Upper lobe of left lung (tissue), 6 donors: ENCODE data around the gene GRAMD4. TPM values are rescaled to one million over a fixed set of nuclear protein-coding genes. Genes with fewer than 3 reads are reported as not detected.
A peak's percentile ranks its signal among the peaks of the same experiment; 100 is the strongest.

Experiments used
- ATAC-seq, 2 donors: fragments of 200-7000 bp; cut with Tn5 transposase; one replicate each; pipeline ENCODE4 v1.9.1; 2022; ENCODE audit warnings: mild to moderate bottlenecking in 2 of 2, moderate library complexity in 2 of 2; ENCODE audit not compliant: low FRiP score in 2 of 2
- DNase-seq, 2 donors: peaks; one replicate each; pipeline ENCODE4 v3.0.0-alpha.2; 2019 to 2020
- H3K27ac ChIP-seq, 4 donors: fragments of 200-600 bp; sonication (generic); one replicate each; pipeline ENCODE4 v1.5.1; 2016 to 2019
- H3K27me3 ChIP-seq, 4 donors: fragments of 200-600 bp; sonication (generic); one replicate each; pipeline ENCODE4 v1.5.1; 2017 to 2019
- H3K36me3 ChIP-seq, 4 donors: fragments of 200-600 bp; sonication (generic); one replicate each; pipeline ENCODE4 v1.5.1; 2016 to 2019
- H3K4me1 ChIP-seq, 4 donors: fragments of 200-600 bp; sonication (generic); one replicate each; pipeline ENCODE4 v1.5.1; 2018 to 2019
- H3K4me3 ChIP-seq, 4 donors: fragments of 200-600 bp; sonication (generic); one replicate each; pipeline ENCODE4 v1.5.1; 2017 to 2019; ENCODE audit warnings: mild to moderate bottlenecking in 2 of 4, moderate library complexity in 1 of 4
- H3K9me3 ChIP-seq, 4 donors: fragments of 200-600 bp; sonication (generic); one replicate each; pipeline ENCODE4 v1.5.1; 2018 to 2019
- CTCF ChIP-seq, 6 experiments: fragments of 450-650 bp in 4 of 6; fragments of 200-600 bp in 2 of 6; sonication (generic) in 2 of 6; IDR thresholded peaks; one replicate each; pipeline ENCODE4 v1.5.1; 2016 to 2019; ENCODE audit warnings: antibody characterized with exemption in 6 of 6
- EP300 ChIP-seq, 4 donors: sonication (generic); formaldehyde crosslinking; IDR thresholded peaks; one replicate each; pipeline ENCODE4 v1.5.1; 2017; ENCODE audit warnings: antibody characterized with exemption in 4 of 4, control low read depth in 2 of 4
- POLR2A ChIP-seq, 4 donors: fragments of 450-650 bp; IDR thresholded peaks; one replicate each; pipeline ENCODE4 v1.5.1; 2016 to 2017; ENCODE audit warnings: antibody characterized with exemption in 4 of 4, mild to moderate bottlenecking in 2 of 4
- POLR2AphosphoS5 ChIP-seq, 2 donors: sonication (generic); formaldehyde crosslinking; IDR thresholded peaks; one replicate each; pipeline ENCODE4 v1.5.1; 2017; ENCODE audit warnings: antibody characterized with exemption in 2 of 2
- WGBS, 2 donors: methylation state at CpG; one replicate each; pipeline ENCODE4 v1.1.5; 2017 to 2018; 5-methylcytosine and 5-hydroxymethylcytosine counted together
- total RNA-seq, 6 donors: library from RNA; depleted of rRNA in 4 of 6; stranded (reverse); fragments of >200 nt in 4 of 6; gene quantifications; one replicate each; pipeline versions ENCODE4 v1.1.0 to v1.2.1, GENCODE V29; 2016 to 2021
- donor health status: DM: no; HTN: no; CAD: no; lungs with moderate emphysema.
- donor health status: DM: no; HTN: yes; CAD: no; lungs with severe emphysema.

Gene GRAMD4
- total RNA-seq, 6 donors from 2014 or later: 59.8 to 302 (median 104) TPM

DNA sequence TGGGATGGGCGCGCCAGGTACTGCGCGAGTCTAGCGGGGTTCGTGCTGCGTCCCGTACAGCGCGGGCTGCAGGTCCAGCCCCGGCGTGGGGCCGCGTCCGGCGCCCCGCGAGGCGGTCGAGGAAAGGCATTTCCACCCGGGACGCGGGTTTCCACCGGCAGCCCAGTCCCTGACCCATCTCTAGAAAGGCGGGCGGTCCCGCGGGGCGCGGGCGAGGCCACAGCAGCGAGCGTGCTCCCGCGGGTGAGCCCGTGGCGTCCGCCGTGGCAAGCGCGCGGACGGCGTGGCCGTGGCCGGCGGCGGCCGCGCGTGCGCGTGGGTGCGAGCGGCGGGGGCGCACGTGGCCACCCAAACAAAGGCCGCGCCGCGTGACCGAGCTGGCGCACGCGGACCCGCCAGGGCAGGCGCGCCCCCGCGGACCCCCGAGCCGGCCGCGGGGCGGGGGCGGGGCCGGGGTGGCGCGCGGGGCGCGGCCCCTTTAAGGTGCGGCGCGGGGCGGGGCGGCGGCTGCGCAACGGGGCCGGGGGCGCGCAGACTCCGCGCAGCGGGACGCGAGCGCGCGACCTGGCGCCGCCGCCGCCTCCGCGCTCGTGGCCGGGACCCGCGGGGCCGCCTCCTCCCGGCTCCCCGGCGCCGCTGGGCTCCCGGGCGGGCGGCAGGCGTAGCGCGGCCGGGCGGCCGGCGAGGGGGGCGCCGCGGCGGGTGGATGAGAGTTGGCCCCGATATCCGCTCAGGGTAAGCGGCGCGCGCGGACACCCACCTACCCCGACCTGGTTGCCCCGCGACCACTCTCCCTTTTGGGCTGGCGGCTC, 43.4 kb upstream of the GRAMD4 start:
- H3K4me3 ChIP-seq: peak overlapping the region; percentile 64 to 81 (median 70)
- TF ChIP-seq POLR2A (IDR thresholded peaks at IDR 0.05) (no peak), CTCF (IDR thresholded peaks at IDR 0.05) (peak in 2 of 6 experiments; percentile 8 to 12)
- no peaks in the 10 kb centered on the region for H3K27me3 ChIP-seq
- peaks cover 0 to 6% (median 2%) of the 10 kb centered on the region in 4 donors for H3K9me3 ChIP-seq
- H3K36me3 ChIP-seq: no peaks in the 10 kb centered on the region
- peak; percentile 57 to 94 for DNase-seq
- H3K4me1 ChIP-seq: peaks cover 44 to 65% (median 57%) of the 10 kb centered on the region in 4 donors
- peak overlapping the region in 3 of 4 donors; percentile 51 to 78 (median 75) for H3K27ac ChIP-seq
- ATAC-seq: peak in 1 of 2 donors; percentile 65
- WGBS, 2 donors: 0 to 1% methylated on average over 24 to 39 of the region's 142 CpGs

GRCh38 chr22:46577368-46578249, 42.6 kb upstream of the GRAMD4 start:
- Histone ChIP-seq H3K27me3 (no peaks in the 10 kb centered on the region), H3K36me3 (no peaks in the 10 kb centered on the region), H3K4me3 (peak overlapping the region; percentile 64 to 81 (median 70)), H3K4me1 (peaks cover 50 to 73% (median 64%) of the 10 kb centered on the region in 4 donors), H3K27ac (peak overlapping the region; percentile 26 to 78 (median 68)), H3K9me3 (no peaks in the 10 kb centered on the region)
- WGBS, 2 donors: 5 to 11% methylated on average over 7 to 30 of the region's 65 CpGs
- no peak for TF ChIP-seq POLR2AphosphoS5 (IDR thresholded peaks at IDR 0.05)
- peak in 1 of 6 experiments; percentile 12 for TF ChIP-seq CTCF (IDR thresholded peaks at IDR 0.05)
- TF ChIP-seq EP300 (IDR thresholded peaks at IDR 0.05): no peak
- TF ChIP-seq POLR2A (IDR thresholded peaks at IDR 0.05): no peak
- DNase-seq (peak; percentile 25 to 87), ATAC-seq (no peak)

DNA sequence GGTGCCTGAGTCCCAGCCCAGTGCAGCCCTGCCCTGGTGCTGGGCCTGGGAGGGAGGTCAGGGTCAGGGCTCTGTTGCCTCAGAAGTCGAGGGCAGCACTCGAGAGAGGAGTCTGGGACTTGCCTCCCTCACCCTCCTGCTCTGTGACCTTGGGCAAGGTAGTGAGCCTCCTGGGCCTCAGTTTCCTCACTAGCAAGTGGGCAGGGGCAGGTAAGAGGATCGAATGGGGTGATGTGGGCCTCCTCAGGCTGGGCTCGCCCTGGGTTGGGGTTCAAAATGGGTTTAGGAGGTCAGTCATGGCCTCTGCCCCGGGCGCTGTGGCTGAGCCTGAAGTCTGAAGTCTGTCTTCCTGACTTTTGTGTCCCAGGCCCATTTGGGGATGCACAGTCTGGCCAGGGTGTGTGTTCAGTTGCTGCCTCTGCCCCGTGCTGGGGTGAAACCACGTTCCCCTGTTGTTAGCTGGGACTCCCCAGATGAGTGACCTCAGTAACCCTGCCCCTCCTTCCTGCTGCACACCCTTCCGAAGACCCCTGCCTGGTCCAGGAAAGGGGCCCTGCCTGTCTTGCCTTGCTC, 41.8 kb upstream of the GRAMD4 start:
- Histone ChIP-seq H3K27ac (peak overlapping the region; percentile 56 to 78 (median 71)), H3K27me3 (no peaks in the 10 kb centered on the region), H3K36me3 (no peaks in the 10 kb centered on the region), H3K4me1 (peaks cover 50 to 76% (median 67%) of the 10 kb centered on the region in 4 donors), H3K4me3 (peak overlapping the region in 3 of 4 donors; percentile 68 to 81 (median 73)), H3K9me3 (no peaks in the 10 kb centered on the region)
- TF ChIP-seq POLR2AphosphoS5 (IDR thresholded peaks at IDR 0.05): no peak
- TF ChIP-seq CTCF (IDR thresholded peaks at IDR 0.05): peak in 1 of 6 experiments; percentile 1
- DNase-seq: peak in 1 of 2 donors; percentile 64
- WGBS, 2 donors: 42 to 53% methylated on average over 6 to 9 of the region's 9 CpGs
- no peak for ATAC-seq

DNA sequence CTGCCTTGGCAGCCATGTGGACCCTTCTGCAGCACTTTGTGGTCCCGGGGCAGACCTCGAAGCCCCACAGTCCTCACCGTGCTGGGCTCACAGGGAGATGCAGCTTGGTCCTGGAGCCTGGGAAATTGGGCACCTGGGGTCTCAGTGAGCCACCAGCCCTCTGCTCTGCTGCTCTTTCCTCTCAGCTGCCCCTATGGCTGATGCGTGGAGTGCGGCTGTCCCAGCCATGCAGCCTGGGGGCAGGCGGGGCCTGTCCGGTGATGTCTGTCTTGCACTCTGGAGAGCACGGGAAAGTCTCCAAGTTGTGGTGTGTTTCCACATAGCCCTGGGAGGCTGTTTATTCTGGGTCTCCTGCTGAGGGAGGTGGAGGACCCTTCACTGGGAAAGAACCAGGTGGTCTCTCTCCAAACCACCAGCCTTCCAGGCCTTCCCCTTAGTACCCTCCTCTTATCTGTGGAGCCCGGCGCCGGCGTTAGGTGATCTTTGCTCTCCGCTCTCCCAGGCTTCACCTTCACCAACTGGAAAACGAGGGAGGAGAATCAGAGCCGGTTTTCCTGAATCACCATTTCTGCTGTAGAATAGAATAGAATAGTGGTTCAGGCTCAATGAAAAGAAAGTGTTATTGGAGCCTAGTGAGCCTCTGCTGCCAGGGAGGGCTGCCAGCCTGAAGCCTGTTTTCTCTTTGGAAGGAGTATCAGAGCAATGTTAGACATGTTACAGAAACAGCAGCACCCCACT, 41.2 kb upstream of the GRAMD4 start:
- ATAC-seq (peak; percentile 31 to 52), DNase-seq (peak; percentile 82 to 83)
- Histone ChIP-seq H3K27me3 (no peaks in the 10 kb centered on the region), H3K36me3 (no peaks in the 10 kb centered on the region), H3K27ac (peak overlapping the region; percentile 56 to 78 (median 71)), H3K4me1 (peaks cover 50 to 72% (median 67%) of the 10 kb centered on the region in 4 donors), H3K4me3 (peak overlapping the region in 2 of 4 donors; percentile 73 to 81), H3K9me3 (no peaks in the 10 kb centered on the region)
- TF ChIP-seq POLR2AphosphoS5 (IDR thresholded peaks at IDR 0.05) (peak in 1 of 2 donors; percentile 22), CTCF (IDR thresholded peaks at IDR 0.05) (no peak), POLR2A (IDR thresholded peaks at IDR 0.05) (peak in 1 of 4 donors; percentile 50), EP300 (IDR thresholded peaks at IDR 0.05) (no peak)
- 51 to 65% methylated on average over 10 to 14 of the region's 15 CpGs for WGBS, 2 donors
